Measurements from ENCODE around the gene P2RY14. TPM values are rescaled to one million over a fixed set of nuclear protein-coding genes. Genes with fewer than 3 reads are reported as not detected.
A peak's percentile ranks its signal among the peaks of the same experiment; 100 is the strongest.
"Not testable (repeated sequence)": the region's sequence is repeated elsewhere in the genome, so short reads cannot be mapped to it uniquely, and the experiment has no call there.

The P2RY14 gene
- polyA plus RNA-seq, 1 donor = 2.8 TPM

- H3K9me3 ChIP-seq (ENCODE audit: control insufficient read depth, low read depth, low read length); H3K27ac ChIP-seq (ENCODE audit: low read length); H3K4me1 ChIP-seq (ENCODE audit: control insufficient read depth, insufficient read depth, low read length); H3K36me3 ChIP-seq (ENCODE audit: control insufficient read depth, insufficient read depth, low read length); DNase-seq; H3K27me3 ChIP-seq (ENCODE audit: control insufficient read depth, insufficient read depth, low read length); H3K4me3 ChIP-seq (ENCODE audit: low read length): not testable (repeated sequence)
These were observed 45.9 kb downstream of the P2RY14 start for GRCh38 chr3:151232403-151232802.

- no peak overlapping the region for H3K27ac ChIP-seq (ENCODE audit: low read length)
- DNase-seq = peak in 1 of 2 donors; percentile 37
- peaks cover 4% of the 10 kb centered on the region for H3K4me1 ChIP-seq (ENCODE audit: control insufficient read depth, insufficient read depth, low read length)
- H3K36me3 ChIP-seq (ENCODE audit: control insufficient read depth, insufficient read depth, low read length) = no peaks in the 10 kb centered on the region
- no peak overlapping the region for H3K4me3 ChIP-seq (ENCODE audit: low read length)
- H3K27me3 ChIP-seq (ENCODE audit: control insufficient read depth, insufficient read depth, low read length) = no peaks in the 10 kb centered on the region
- no peaks in the 10 kb centered on the region for H3K9me3 ChIP-seq (ENCODE audit: control insufficient read depth, low read depth, low read length)
- 58% methylated on average over 4 of the region's 4 CpGs for WGBS (ENCODE audit: insufficient coverage, low lambda C conversion rate)
These were observed 47.7 kb downstream of the P2RY14 start for GRCh38 chr3:151230646-151231045.

GRCh38 chr3:151228666-151229040, 49.7 kb downstream of the P2RY14 start:
- no peaks in the 10 kb centered on the region for H3K9me3 ChIP-seq (ENCODE audit: control insufficient read depth, low read depth, low read length)
- H3K36me3 ChIP-seq (ENCODE audit: control insufficient read depth, insufficient read depth, low read length) = no peaks in the 10 kb centered on the region
- H3K27me3 ChIP-seq (ENCODE audit: control insufficient read depth, insufficient read depth, low read length) = no peaks in the 10 kb centered on the region
- WGBS (ENCODE audit: insufficient coverage, low lambda C conversion rate) = no CpG with 5 or more reads among the region's 1 CpG
- no peak overlapping the region for H3K27ac ChIP-seq (ENCODE audit: low read length)
- DNase-seq = no peak
- H3K4me1 ChIP-seq (ENCODE audit: control insufficient read depth, insufficient read depth, low read length) = peaks cover 4% of the 10 kb centered on the region
- H3K4me3 ChIP-seq (ENCODE audit: low read length) = no peak overlapping the region

GRCh38 chr3:151227807-151228665, 50.3 kb downstream of the P2RY14 start:
- no peak overlapping the region for H3K4me3 ChIP-seq (ENCODE audit: low read length)
- DNase-seq = peak; percentile 63 to 73
- no peak overlapping the region for H3K27ac ChIP-seq (ENCODE audit: low read length)
- peaks cover 4% of the 10 kb centered on the region for H3K4me1 ChIP-seq (ENCODE audit: control insufficient read depth, insufficient read depth, low read length)
- H3K36me3 ChIP-seq (ENCODE audit: control insufficient read depth, insufficient read depth, low read length) = no peaks in the 10 kb centered on the region
- H3K9me3 ChIP-seq (ENCODE audit: control insufficient read depth, low read depth, low read length) = no peaks in the 10 kb centered on the region
- no CpG with 5 or more reads among the region's 9 CpGs for WGBS (ENCODE audit: insufficient coverage, low lambda C conversion rate)
- no peaks in the 10 kb centered on the region for H3K27me3 ChIP-seq (ENCODE audit: control insufficient read depth, insufficient read depth, low read length)

GRCh38 chr3:151227266-151227806, 51.0 kb downstream of the P2RY14 start:
- Histone ChIP-seq H3K4me1 (ENCODE audit: control insufficient read depth, insufficient read depth, low read length) (peaks cover 4% of the 10 kb centered on the region), H3K36me3 (ENCODE audit: control insufficient read depth, insufficient read depth, low read length) (no peaks in the 10 kb centered on the region), H3K27ac (ENCODE audit: low read length) (no peak overlapping the region), H3K4me3 (ENCODE audit: low read length) (no peak overlapping the region), H3K9me3 (ENCODE audit: control insufficient read depth, low read depth, low read length) (no peaks in the 10 kb centered on the region), H3K27me3 (ENCODE audit: control insufficient read depth, insufficient read depth, low read length) (no peaks in the 10 kb centered on the region)
- no peak for DNase-seq
- WGBS (ENCODE audit: insufficient coverage, low lambda C conversion rate) = no CpG with 5 or more reads among the region's 6 CpGs

- H3K27me3 ChIP-seq (ENCODE audit: control insufficient read depth, insufficient read depth, low read length) = no peaks in the 10 kb centered on the region
- peaks cover 4% of the 10 kb centered on the region for H3K4me1 ChIP-seq (ENCODE audit: control insufficient read depth, insufficient read depth, low read length)
- H3K27ac ChIP-seq (ENCODE audit: low read length) = no peak overlapping the region
- no CpG with 5 or more reads among the region's 5 CpGs for WGBS (ENCODE audit: insufficient coverage, low lambda C conversion rate)
- DNase-seq = no peak
- H3K36me3 ChIP-seq (ENCODE audit: control insufficient read depth, insufficient read depth, low read length) = no peaks in the 10 kb centered on the region
- H3K4me3 ChIP-seq (ENCODE audit: low read length) = no peak overlapping the region
- H3K9me3 ChIP-seq (ENCODE audit: control insufficient read depth, low read depth, low read length) = no peaks in the 10 kb centered on the region
These were observed 51.5 kb downstream of the P2RY14 start for GRCh38 chr3:151226825-151227224.

GRCh38 chr3:151226088-151226563, 52.2 kb downstream of the P2RY14 start:
- Histone ChIP-seq H3K9me3 (ENCODE audit: control insufficient read depth, low read depth, low read length) (no peaks in the 10 kb centered on the region), H3K27ac (ENCODE audit: low read length) (no peak overlapping the region), H3K4me1 (ENCODE audit: control insufficient read depth, insufficient read depth, low read length) (peaks cover 4% of the 10 kb centered on the region), H3K4me3 (ENCODE audit: low read length) (no peak overlapping the region), H3K27me3 (ENCODE audit: control insufficient read depth, insufficient read depth, low read length) (no peaks in the 10 kb centered on the region), H3K36me3 (ENCODE audit: control insufficient read depth, insufficient read depth, low read length) (no peaks in the 10 kb centered on the region)
- no peak for DNase-seq
- no CpG with 5 or more reads among the region's 4 CpGs for WGBS (ENCODE audit: insufficient coverage, low lambda C conversion rate)

- 100% methylated on average over 2 of the region's 9 CpGs for WGBS (ENCODE audit: insufficient coverage, low lambda C conversion rate)
- peaks cover 4% of the 10 kb centered on the region for H3K4me1 ChIP-seq (ENCODE audit: control insufficient read depth, insufficient read depth, low read length)
- no peaks in the 10 kb centered on the region for H3K36me3 ChIP-seq (ENCODE audit: control insufficient read depth, insufficient read depth, low read length)
- H3K27me3 ChIP-seq (ENCODE audit: control insufficient read depth, insufficient read depth, low read length) = no peaks in the 10 kb centered on the region
- no peak overlapping the region for H3K27ac ChIP-seq (ENCODE audit: low read length)
- DNase-seq = no peak
- H3K4me3 ChIP-seq (ENCODE audit: low read length) = no peak overlapping the region
- no peaks in the 10 kb centered on the region for H3K9me3 ChIP-seq (ENCODE audit: control insufficient read depth, low read depth, low read length)
These were observed 53.0 kb downstream of the P2RY14 start for GRCh38 chr3:151225040-151225975.

- Histone ChIP-seq H3K9me3 (ENCODE audit: control insufficient read depth, low read depth, low read length) (no peaks in the 10 kb centered on the region), H3K27me3 (ENCODE audit: control insufficient read depth, insufficient read depth, low read length) (no peaks in the 10 kb centered on the region), H3K36me3 (ENCODE audit: control insufficient read depth, insufficient read depth, low read length) (no peaks in the 10 kb centered on the region), H3K4me1 (ENCODE audit: control insufficient read depth, insufficient read depth, low read length) (peaks cover 4% of the 10 kb centered on the region), H3K4me3 (ENCODE audit: low read length) (no peak overlapping the region), H3K27ac (ENCODE audit: low read length) (no peak overlapping the region)
- no peak for DNase-seq
- WGBS (ENCODE audit: insufficient coverage, low lambda C conversion rate) = 73% methylated on average over 3 of the region's 4 CpGs
These were observed 54.0 kb downstream of the P2RY14 start for GRCh38 chr3:151224268-151224866.

- no peaks in the 10 kb centered on the region for H3K36me3 ChIP-seq (ENCODE audit: control insufficient read depth, insufficient read depth, low read length)
- WGBS (ENCODE audit: insufficient coverage, low lambda C conversion rate) = no CpG with 5 or more reads among the region's 1 CpG
- H3K9me3 ChIP-seq (ENCODE audit: control insufficient read depth, low read depth, low read length) = no peaks in the 10 kb centered on the region
- no peaks in the 10 kb centered on the region for H3K27me3 ChIP-seq (ENCODE audit: control insufficient read depth, insufficient read depth, low read length)
- no peak overlapping the region for H3K27ac ChIP-seq (ENCODE audit: low read length)
- DNase-seq = no peak
- no peak overlapping the region for H3K4me3 ChIP-seq (ENCODE audit: low read length)
- no peaks in the 10 kb centered on the region for H3K4me1 ChIP-seq (ENCODE audit: control insufficient read depth, insufficient read depth, low read length)
These were observed 59.3 kb downstream of the P2RY14 start for GRCh38 chr3:151219056-151219455.
